GM21786 (cell line): ENCODE results near the gene CUL3.
"Not testable (repeated sequence)": the region's sequence is repeated elsewhere in the genome, so short reads cannot be mapped to it uniquely, and the experiment has no call there.

Experiments
- ATAC-seq: cut with Tn5 transposase; IDR thresholded peaks from one replicate; pipeline ENCODE4 v1.9.1; 2021; ENCODE audit not compliant: unreplicated experiment

CUL3 gene

DNA sequence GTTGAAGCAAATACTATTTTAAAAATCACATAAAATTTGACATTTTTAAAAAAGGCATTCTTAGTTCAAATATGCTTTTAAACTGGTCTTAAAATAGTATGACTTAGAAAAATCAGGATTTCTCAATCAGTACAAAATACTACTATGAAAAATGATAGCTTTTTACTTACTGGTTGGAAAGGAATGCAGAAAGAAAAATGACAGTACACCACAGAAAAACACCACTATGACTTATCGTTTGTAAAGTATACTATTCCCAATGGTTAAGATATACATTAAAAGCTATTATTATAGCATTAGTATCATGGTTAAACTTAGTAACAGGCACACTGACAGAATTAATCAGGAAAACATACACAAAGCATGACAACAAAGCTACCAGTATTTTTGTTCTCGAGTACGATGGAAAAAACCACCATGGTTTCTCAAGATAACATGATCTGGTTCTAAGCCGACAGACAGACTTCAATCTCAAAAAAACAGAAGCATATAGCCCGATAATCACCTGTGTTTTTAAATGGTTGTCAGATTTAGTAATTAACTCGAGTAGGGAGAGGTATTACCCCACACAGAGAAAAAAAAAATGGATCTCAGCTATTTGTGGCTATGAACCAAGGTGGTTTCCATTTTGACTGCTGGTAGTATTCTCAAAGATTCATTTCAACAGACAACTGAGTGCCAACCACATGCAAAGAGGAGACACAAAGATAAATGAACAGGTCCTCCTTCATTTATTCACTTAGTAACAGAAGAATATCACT lies 39.1 kb downstream of the CUL3 start:
- ATAC-seq: peak; percentile 61

DNA sequence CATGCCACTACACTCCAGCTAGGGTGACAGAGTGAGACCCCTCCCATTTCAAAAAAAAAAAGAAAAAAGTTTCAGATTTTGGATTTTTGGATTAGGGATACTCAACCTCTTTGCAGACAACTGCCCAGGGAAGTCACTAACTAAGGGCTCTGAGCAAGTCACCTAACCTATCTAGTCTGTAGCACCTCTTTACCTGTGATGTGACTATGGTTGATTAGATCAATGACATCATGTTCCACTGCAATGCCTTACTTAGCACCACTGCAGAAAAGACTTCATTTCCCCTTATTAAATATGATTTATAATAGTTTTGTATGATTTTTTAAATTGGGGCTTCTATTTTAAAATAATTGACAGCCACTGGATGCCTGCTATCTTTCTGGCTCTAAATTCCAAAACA lies 41.2 kb downstream of the CUL3 start:
- ATAC-seq: no peak

- no peak for ATAC-seq
Observed at GRCh38 chr2:224538561-224539138, 46.5 kb downstream of the CUL3 start.

DNA sequence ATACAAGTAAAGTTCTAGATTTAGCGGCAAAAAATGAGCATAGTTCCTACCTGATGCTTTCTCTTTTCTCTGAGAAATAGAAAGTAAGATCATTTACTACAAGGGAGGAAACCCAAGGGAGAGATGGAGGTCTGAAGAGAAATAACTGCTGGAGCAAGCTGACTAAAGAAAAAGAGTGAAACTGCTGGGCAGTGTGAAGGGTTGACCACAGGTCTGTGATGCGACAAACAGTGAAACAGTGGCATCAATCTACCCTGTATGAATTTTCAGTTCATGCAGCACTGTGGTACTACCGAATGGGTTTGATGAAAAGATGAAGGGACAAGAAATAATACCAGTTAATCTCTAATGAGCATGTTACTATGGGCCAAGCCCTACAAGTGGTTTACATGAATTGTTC lies 52.2 kb downstream of the CUL3 start:
- peak; percentile 62 for ATAC-seq

- peak; percentile 11 for ATAC-seq
Observed at GRCh38 chr2:224532441-224532840, 52.7 kb downstream of the CUL3 start.

DNA sequence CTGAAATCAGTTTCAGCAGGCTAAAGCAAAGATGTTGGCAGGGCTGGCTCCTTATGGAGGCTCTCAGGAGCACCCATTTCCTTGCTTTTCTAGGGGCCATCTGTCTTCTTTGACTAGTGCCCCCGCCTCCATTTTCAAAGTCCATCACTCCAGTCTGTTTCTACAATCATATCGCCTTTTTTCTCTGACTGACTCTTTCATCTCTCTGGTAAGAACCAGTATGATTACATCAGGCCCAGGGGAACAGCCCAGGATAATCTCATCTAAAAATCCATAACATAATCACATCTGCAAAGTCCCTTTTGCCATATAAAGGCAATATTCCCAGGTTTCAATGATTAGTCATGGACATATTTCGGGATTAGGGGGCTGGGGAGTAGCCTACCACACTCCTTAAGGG lies 57.0 kb downstream of the CUL3 start:
- ATAC-seq: no peak

DNA sequence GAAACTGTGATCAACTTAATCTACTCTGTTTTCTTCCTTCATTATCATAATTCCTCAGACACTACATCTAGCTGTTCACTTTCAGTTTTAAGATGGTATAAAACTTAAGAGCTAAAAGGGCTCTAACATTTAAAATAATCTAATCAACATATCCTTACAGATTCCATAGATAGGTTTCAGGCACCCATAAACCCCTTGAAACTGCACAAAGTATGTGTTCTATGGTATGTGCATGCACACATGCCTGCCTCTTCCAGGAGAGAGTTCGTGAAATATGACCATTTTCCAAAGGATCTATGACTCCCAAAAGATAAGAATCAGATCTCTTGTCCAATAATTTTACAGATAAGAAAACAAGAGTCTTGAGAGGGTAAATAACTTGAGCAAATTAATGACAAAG lies 59.4 kb downstream of the CUL3 start:
- no peak for ATAC-seq

GRCh38 chr2:224524657-224525056 lies 60.5 kb downstream of the CUL3 start:
- ATAC-seq: no peak

GRCh38 chr2:224523626-224524577 lies 61.3 kb downstream of the CUL3 start:
- ATAC-seq: peak; percentile 27

- ATAC-seq: not testable (repeated sequence)
Observed at GRCh38 chr2:224522483-224522882, 62.7 kb downstream of the CUL3 start.

- ATAC-seq: peak; percentile 66
Observed at GRCh38 chr2:224520064-224520463, 65.1 kb downstream of the CUL3 start.

DNA sequence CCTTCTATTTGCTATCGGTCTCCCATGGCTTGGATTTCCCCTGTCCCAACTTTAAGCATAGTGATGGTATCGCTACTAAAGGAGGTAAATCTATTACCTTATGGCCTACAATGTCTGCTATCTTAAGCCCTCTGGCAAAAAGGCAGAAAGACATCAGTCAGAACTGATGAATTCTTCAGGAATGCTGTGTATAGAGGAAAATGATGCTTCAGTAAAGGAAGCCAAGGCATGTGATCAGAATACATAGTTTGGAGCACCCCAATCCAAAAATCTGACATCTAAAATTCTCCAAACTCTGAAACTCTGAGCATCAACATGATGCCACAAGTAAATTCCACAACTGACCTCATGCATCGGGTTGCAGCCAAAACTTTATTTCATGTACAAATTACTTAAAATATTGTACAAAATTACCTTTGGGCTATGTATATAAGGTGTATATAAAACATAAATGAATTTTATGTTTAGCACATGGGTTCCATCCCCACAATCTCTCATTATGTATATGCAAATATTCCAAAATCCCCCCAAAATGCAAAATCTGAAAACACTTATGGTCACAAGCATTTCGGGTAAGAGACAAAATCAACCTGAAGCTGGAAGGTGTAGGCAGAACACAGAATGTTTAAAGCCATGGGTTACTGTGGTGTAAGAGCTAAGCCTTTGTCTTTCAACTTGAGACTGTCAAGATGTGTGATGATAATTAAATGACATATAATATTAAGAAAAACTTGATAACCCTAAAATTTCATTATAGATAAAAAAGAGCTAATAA lies 66.2 kb downstream of the CUL3 start:
- ATAC-seq: no peak

GRCh38 chr2:224517963-224518362 lies 67.2 kb downstream of the CUL3 start:
- no peak for ATAC-seq

- ATAC-seq: not testable (repeated sequence)
Observed at GRCh38 chr2:224516393-224516792, 68.8 kb downstream of the CUL3 start.

DNA sequence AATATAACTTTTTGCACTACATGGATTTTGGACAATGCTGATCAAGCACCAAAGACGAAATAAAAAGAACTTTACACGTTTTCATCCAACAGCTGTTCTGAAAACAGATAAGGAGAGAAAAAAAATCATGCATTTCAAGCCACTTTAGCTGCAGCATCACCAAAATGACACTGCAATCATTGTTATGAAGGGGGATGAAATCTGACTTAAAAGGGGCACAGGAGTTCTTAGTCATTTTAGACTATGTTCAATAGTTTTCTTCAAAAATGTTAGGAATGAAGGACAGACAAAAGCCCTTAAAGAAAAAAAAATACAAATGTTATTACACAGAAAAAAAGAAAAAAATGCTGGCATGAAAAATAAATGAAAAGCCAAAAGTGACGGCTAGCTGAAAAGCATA lies 71.2 kb downstream of the CUL3 start:
- ATAC-seq: no peak

- no peak for ATAC-seq
Observed at GRCh38 chr2:224507789-224508188, 77.4 kb downstream of the CUL3 start.

DNA sequence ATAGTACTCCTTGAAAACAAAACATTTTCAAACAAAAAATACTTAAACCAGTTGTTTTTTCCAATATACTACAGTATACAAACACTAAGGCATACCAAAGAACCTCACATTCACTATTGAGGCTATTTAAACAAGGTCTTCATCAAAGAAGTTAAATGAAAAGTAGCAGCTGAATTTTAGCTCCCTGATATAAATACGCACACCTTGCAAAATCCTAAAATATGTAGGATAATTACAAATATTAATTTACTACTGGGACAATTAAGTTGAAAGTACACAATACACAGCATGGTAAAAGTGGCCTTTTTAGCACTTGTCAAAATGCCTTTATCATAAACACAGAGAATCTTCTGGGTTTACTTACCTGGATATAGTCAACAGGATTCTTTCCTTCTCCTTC lies 78.7 kb downstream of the CUL3 start:
- ATAC-seq: no peak

DNA sequence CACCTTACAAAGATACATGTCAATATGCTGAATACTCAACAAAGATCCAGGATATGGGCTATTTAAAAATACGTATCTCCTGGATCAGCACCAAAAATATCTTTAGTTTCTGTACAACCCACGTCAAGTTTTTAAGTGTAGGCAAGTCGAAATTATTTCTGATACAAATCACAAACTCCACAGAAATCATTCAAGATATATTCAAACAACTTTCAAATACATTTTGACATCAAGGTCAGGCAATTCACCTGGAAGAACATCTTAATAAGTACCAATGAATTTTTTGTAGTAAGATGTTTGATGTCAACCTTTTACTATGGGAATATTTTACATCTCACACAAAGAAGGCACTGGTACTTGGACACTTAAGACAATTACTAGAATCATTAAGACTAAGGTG lies 86.2 kb downstream of the CUL3 start:
- ATAC-seq: no peak

DNA sequence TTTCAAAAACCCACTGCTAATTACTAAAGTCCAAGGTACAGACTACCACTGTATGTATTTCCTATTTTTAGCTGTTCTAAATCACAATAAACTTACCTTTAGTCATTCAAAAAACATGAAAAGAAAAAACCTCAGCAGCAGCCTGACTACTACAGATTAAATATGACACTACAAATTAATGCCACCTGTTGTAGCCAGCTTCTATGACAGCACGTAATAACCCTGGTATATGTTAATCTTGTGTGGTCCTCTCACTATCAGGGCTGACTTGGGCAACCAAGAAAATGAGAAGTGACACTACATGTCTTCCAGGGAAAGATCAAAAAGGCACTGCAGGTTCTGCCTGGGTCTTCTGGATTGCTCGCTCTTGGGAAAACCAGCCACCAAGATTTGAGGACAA lies 92.6 kb downstream of the CUL3 start:
- no peak for ATAC-seq

GRCh38 chr2:224487940-224488339 lies 97.2 kb downstream of the CUL3 start:
- not testable (repeated sequence) for ATAC-seq
